A549 (cell line): ENCODE results near the gene ARL3.

Experiments
- JUNB ChIP-seq: fragments of >200 bp; sonication (Bioruptor Twin); formaldehyde crosslinking; IDR thresholded peaks from 2 replicates; pipeline ENCODE4 v1.6.1; 2016
- KDM1A ChIP-seq: fragments of 200-600 bp; sonication (generic); IDR thresholded peaks from 2 replicates; pipeline ENCODE4 v1.6.1; 2016; ENCODE audit warnings: low read depth, mild to moderate bottlenecking
- TF ChIP-seq, protein P1 (sequence below): fragments of >200 bp; sonication (Bioruptor Twin); formaldehyde crosslinking; IDR thresholded peaks from 3 replicates; pipeline ENCODE4 v1.5.1; 2016

DNA sequence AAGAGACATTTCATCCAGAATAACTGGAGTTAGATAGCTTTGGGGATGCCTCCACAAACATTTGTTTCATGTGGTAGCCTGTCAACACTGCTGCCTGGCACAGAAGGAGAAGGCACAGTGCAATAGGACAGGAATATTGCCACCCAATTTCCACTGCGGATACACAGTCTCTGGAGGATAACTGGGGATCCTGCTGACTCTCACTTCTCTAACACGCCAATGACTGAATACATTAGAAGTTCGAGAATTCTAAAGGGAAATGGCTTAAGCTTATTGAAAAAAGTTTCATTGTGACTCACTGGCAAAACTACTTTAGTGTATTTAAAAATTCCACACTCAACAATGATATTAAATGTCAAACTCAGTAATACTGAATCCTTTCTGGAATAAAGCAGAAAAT lies 12.9 kb downstream of the ARL3 start:
- TF ChIP-seq, protein P1, sequence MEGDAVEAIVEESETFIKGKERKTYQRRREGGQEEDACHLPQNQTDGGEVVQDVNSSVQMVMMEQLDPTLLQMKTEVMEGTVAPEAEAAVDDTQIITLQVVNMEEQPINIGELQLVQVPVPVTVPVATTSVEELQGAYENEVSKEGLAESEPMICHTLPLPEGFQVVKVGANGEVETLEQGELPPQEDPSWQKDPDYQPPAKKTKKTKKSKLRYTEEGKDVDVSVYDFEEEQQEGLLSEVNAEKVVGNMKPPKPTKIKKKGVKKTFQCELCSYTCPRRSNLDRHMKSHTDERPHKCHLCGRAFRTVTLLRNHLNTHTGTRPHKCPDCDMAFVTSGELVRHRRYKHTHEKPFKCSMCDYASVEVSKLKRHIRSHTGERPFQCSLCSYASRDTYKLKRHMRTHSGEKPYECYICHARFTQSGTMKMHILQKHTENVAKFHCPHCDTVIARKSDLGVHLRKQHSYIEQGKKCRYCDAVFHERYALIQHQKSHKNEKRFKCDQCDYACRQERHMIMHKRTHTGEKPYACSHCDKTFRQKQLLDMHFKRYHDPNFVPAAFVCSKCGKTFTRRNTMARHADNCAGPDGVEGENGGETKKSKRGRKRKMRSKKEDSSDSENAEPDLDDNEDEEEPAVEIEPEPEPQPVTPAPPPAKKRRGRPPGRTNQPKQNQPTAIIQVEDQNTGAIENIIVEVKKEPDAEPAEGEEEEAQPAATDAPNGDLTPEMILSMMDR: no peak
- no peak for TF ChIP-seq KDM1A
- no peak for TF ChIP-seq JUNB
